ENCODE data around the gene COMT.
A peak's percentile ranks its signal among the peaks of the same experiment; 100 is the strongest.

COMT gene

DNA sequence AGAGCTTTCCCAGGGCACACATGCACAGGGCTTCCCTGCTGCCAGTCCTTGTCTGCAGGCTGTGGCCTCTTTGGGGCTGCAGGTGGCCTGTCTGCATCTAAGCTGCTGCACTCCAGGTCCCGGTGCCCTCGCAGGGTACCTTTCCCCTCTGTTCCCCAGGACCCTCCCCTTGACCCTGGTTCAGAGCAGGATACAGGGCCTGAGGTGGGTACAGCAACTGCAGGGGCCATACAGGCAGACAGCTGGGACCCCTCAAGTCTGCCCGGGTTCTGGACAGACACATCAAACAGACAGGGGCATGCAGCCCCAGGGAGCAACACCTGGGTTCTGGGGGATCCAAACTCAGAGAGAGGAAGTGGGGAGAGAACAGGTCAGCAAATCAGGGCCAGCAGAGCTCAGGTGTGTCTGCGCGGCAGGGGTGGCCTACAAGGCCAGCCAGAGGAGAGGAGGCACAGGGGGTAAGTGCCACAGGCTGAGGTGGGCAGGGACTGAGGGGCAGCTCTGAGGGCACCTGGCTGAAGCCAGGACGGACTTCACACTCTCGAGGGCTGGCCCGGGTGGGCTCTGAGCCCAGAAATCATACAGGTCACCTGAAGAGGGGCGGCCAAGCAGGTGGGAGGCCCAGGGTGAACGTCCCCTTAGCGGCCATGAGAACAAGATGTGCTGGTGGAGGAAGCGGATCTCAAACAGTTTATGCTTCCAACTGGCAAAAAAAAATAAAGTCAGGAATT is 29.9 kb upstream of the COMT start:
- H3K27me3 ChIP-seq (replicated peaks) = no peaks in the 10 kb centered on the region
- in situ Hi-C loops (cut with HindIII; ENCODE audit: low pct_ligation_motif_present, low sequenced_read_pairs) = no loop called here
- TF ChIP-seq, protein P1, sequence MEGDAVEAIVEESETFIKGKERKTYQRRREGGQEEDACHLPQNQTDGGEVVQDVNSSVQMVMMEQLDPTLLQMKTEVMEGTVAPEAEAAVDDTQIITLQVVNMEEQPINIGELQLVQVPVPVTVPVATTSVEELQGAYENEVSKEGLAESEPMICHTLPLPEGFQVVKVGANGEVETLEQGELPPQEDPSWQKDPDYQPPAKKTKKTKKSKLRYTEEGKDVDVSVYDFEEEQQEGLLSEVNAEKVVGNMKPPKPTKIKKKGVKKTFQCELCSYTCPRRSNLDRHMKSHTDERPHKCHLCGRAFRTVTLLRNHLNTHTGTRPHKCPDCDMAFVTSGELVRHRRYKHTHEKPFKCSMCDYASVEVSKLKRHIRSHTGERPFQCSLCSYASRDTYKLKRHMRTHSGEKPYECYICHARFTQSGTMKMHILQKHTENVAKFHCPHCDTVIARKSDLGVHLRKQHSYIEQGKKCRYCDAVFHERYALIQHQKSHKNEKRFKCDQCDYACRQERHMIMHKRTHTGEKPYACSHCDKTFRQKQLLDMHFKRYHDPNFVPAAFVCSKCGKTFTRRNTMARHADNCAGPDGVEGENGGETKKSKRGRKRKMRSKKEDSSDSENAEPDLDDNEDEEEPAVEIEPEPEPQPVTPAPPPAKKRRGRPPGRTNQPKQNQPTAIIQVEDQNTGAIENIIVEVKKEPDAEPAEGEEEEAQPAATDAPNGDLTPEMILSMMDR (IDR thresholded peaks at IDR 0.05; ENCODE audit: low read depth, low read length, missing control alignments) = no peak

DNA sequence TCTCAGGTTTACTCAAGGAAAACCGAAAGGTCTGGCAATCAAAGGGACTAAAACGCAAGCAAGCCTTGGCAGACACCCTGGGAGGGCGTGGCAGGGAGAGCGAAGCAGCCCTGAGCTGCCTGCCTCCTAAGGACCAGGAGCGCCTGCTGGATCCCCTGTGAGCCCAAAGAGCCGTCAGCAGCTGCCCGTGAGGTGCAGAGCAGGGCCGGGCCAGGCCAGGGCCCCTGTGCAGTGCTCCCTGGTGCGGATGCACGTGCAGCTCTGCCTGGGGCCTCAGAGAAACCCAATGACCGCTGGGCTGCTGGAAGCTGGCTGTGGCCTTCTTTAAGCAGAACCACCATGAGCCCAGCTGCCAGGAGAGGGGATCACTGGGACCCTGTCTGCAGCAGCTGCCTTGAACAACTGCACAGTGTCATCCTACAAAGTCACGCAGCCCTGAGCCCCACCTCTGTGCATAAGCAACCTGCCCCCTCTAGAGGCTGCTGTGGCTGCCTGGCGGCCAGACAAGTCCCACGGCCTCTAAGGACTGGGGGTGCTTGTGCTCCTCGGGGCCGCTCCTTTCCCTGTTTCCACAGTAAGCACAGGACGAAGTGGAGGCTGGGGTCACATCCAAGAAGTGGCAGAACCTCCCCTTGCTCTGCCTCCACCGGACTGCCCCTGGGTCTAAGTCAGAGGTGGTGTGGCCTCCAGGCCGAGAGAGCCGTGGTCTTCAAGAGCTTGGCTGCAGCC is 29.1 kb upstream of the COMT start:
- no peak for DNase-seq
- H3K27me3 ChIP-seq (replicated peaks) = no peaks in the 10 kb centered on the region
- TF ChIP-seq, protein P1 (IDR thresholded peaks at IDR 0.05; ENCODE audit: low read depth, low read length, missing control alignments) = peak; percentile 32
- H3K4me3 ChIP-seq (ENCODE audit: low read depth, low read length) = no peak overlapping the region
- in situ Hi-C loops (cut with HindIII; ENCODE audit: low pct_ligation_motif_present, low sequenced_read_pairs) = no loop called here
- H3K27ac ChIP-seq = no peak overlapping the region
- peaks cover 41% of the 10 kb centered on the region for H3K36me3 ChIP-seq (replicated peaks)

More for the DNA sequence above, 29.9 kb upstream of the COMT start:
- H3K36me3 ChIP-seq (replicated peaks) = peaks cover 37% of the 10 kb centered on the region
- H3K27ac ChIP-seq = no peak overlapping the region
- H3K4me3 ChIP-seq (ENCODE audit: low read depth, low read length) = no peak overlapping the region
- DNase-seq = no peak

DNA sequence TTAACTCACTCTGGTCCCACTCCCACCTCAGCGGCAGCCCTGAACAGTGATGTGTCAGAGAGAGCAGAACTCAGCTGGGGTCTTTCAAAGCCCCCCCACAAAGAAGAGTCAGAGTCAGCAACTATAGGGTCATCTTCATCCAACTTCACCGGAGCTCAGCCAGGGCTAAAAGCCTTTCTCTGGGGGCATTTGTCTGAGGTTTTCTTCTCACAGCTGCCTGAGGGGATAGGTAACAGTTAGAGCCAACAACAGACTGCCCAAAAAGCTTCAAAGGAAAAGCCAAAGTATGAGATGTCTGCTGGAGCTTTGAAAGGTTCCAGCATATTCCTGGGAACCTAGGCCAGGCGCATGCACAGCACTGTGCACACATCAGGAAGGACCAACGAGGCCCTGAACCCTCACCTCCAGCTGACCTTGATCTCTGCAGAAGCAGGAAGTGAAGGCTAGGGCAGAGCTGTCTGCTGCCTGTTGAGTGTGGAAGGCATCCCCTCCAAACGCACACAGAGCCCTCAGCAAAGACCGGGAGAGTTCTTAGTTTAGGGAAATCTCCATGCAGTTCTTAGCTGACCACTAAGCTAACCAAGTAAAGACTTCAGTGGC is 28.1 kb upstream of the COMT start:
- no peak for DNase-seq
- no peak overlapping the region for H3K27ac ChIP-seq
- in situ Hi-C loops (cut with HindIII; ENCODE audit: low pct_ligation_motif_present, low sequenced_read_pairs) = no loop called here
- no peaks in the 10 kb centered on the region for H3K27me3 ChIP-seq (replicated peaks)
- no peak overlapping the region for H3K4me3 ChIP-seq (ENCODE audit: low read depth, low read length)
- TF ChIP-seq, protein P1 (IDR thresholded peaks at IDR 0.05; ENCODE audit: low read depth, low read length, missing control alignments) = no peak
- H3K36me3 ChIP-seq (replicated peaks) = peaks cover 50% of the 10 kb centered on the region

DNA sequence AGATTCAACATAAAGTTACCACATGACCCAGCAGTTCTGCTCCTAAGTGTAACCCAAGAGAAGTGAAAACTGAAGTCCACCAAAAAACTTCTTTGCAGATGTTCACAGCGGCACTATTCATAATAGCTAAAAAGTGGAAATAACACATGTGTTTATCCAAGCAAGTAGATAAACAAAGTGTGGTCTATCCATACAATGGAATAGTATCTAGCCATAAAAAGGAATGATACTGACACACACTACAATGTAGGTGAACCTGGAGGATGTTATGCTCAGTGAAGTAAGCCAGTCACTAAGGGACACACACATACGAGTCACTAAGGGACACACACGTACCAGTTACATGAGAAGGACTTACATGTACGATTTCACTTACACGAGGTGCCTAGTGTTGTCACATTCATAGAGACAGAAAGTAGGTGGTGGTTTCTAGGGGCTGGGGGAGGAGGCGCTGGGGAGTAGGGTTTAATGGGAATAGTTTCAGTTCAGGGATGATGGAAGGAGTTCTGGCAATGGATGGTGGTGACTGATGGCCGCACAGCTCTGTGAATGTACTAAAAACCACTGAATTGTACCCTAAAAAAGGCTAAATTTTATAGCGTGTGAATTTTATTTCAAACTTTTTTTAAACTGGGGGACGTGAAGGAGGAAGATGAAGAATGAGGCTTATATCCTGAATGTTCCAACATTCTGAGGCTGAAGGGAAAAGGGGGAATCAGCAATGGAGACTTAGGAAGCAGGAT is 27.2 kb upstream of the COMT start:
- H3K27me3 ChIP-seq (replicated peaks) = no peaks in the 10 kb centered on the region
- H3K4me3 ChIP-seq (ENCODE audit: low read depth, low read length) = no peak overlapping the region
- TF ChIP-seq, protein P1 (IDR thresholded peaks at IDR 0.05; ENCODE audit: low read depth, low read length, missing control alignments) = no peak
- H3K27ac ChIP-seq = no peak overlapping the region
- in situ Hi-C loops (cut with HindIII; ENCODE audit: low pct_ligation_motif_present, low sequenced_read_pairs) = no loop called here
- peaks cover 52% of the 10 kb centered on the region for H3K36me3 ChIP-seq (replicated peaks)
- no peak for DNase-seq

DNA sequence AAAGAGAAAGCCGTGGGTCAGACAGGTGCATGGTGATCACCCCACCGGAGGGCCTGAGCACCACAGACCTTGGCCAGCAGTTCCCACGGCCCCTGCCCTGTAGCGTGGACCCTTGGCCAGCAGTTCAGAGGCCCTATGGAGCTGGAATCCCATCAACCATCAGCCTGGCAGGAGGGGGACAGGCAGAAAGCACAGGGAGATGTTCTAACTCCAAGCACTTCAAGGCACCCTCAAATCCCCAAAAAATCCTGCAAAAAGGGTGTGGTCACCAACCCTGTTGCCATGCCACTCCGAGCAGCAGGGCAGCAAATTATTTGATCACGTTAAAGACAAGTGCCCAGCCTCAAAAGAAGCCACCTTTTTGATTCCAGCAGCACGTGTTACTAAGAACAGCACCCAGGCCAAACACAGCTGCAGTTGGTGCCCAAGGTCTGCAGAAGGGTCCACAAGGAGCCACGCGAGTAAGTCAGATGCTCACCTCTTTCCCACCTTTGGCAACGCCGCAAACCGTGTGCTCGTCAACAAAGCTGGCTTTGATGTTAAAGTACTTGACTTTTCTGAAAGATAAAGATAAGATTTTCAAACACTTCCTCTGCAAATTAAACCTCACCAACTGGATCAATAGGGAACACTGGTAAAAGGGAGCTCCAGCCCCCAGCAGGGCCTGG is 26.2 kb upstream of the COMT start:
- DNase-seq = no peak
- TF ChIP-seq, protein P1 (IDR thresholded peaks at IDR 0.05; ENCODE audit: low read depth, low read length, missing control alignments) = no peak
- in situ Hi-C loops (cut with HindIII; ENCODE audit: low pct_ligation_motif_present, low sequenced_read_pairs) = no loop called here
- no peaks in the 10 kb centered on the region for H3K27me3 ChIP-seq (replicated peaks)
- no peak overlapping the region for H3K27ac ChIP-seq
- H3K4me3 ChIP-seq (ENCODE audit: low read depth, low read length) = no peak overlapping the region
- H3K36me3 ChIP-seq (replicated peaks) = peaks cover 52% of the 10 kb centered on the region

All from brain microvascular endothelial cell (primary cell).